OCI-LY7 (cell line): ENCODE data around the gene TIGD3. TPM values are rescaled to one million over a fixed set of nuclear protein-coding genes. Genes with fewer than 3 reads are reported as not detected.

Source experiments
- BruUV-seq: library from RNA; stranded (reverse); fragments of 400-500 nt; replicated peaks from 2 replicates; lab custom pipeline; 2021; lab: Mats Ljungman, UMichigan
- CTCF ChIA-PET: fragments of 300-600 bp; sonication (Branson Sonifier 250); formaldehyde crosslinking; loops from one replicate; lab custom pipeline; 2022; ENCODE audit warnings: antibody characterized with exemption; ENCODE audit not compliant: unreplicated experiment; lab: Charles Lee
- POLR2A ChIA-PET: fragments of 300-600 bp; sonication (Branson Sonifier 250); formaldehyde crosslinking; loops from one replicate; lab custom pipeline; 2022; ENCODE audit warnings: antibody characterized with exemption; lab: Charles Lee
- DNase-seq: peaks from one replicate; pipeline ENCODE4 v3.0.0-alpha.2; 2015; ENCODE audit warnings: low spot score
- H2AFZ ChIP-seq: fragments of 200-600 bp; sonication (generic), shearing (Covaris generic); 2 replicates; pipeline ENCODE4 v1.6.1; 2014; ENCODE audit warnings: mild to moderate bottlenecking, antibody characterized with exemption, low read length, moderate library complexity
- H3K27ac ChIP-seq: fragments of 200-600 bp; sonication (generic); 2 replicates; pipeline ENCODE4 v1.5.1; 2014; ENCODE audit warnings: mixed run types, low read depth, mild to moderate bottlenecking, moderate library complexity, low read length, inconsistent platforms; ENCODE audit not compliant: poor library complexity, severe bottlenecking
- H3K36me3 ChIP-seq: fragments of 200-600 bp; sonication (generic); 2 replicates; pipeline ENCODE4 v1.6.1; 2014; ENCODE audit warnings: mild to moderate bottlenecking, antibody characterized with exemption, low read length, moderate library complexity, mixed read lengths; ENCODE audit not compliant: insufficient read depth
- H3K4me1 ChIP-seq: fragments of 200-600 bp; sonication (generic); 2 replicates; pipeline ENCODE4 v1.5.1; 2014; ENCODE audit warnings: mild to moderate bottlenecking, low read length; ENCODE audit not compliant: insufficient read depth, poor library complexity, severe bottlenecking
- H3K4me2 ChIP-seq: fragments of 200-600 bp; sonication (generic); 2 replicates; pipeline ENCODE4 v1.6.1; 2014; ENCODE audit warnings: mild to moderate bottlenecking, low read length
- H3K4me3 ChIP-seq: fragments of 200-600 bp; sonication (generic); 2 replicates; pipeline ENCODE4 v1.5.1; 2014; ENCODE audit warnings: mild to moderate bottlenecking, low read depth, low read length; ENCODE audit not compliant: poor library complexity, severe bottlenecking
- H3K79me2 ChIP-seq: fragments of 200-600 bp; sonication (generic); 2 replicates; pipeline ENCODE4 v1.6.1; 2016; ENCODE audit warnings: low read depth, mild to moderate bottlenecking, low read length, moderate library complexity, mixed read lengths; ENCODE audit not compliant: insufficient read depth
- H3K9me2 ChIP-seq: fragments of 200-600 bp; sonication (generic); 2 replicates; pipeline ENCODE4 v1.6.1; 2016; ENCODE audit warnings: mild to moderate bottlenecking, low read length, mixed read lengths; ENCODE audit not compliant: insufficient read depth
- H3K9me3 ChIP-seq: fragments of 200-600 bp; sonication (generic); 2 replicates; pipeline ENCODE4 v1.6.1; 2014; ENCODE audit warnings: mild to moderate bottlenecking, mixed run types, low read length, mixed read lengths
- H4K20me1 ChIP-seq: fragments of 200-600 bp; sonication (generic); 2 replicates; pipeline ENCODE4 v1.6.1; 2014; ENCODE audit warnings: mild to moderate bottlenecking, antibody characterized with exemption, low read length, moderate library complexity, mixed read lengths; ENCODE audit not compliant: insufficient read depth
- CTCF ChIP-seq: fragments of 200-600 bp; sonication (generic); conservative IDR thresholded peaks from 2 replicates; pipeline ENCODE4 v1.5.1; 2014; ENCODE audit warnings: mild to moderate bottlenecking, antibody characterized with exemption, low read length, moderate library complexity, mixed read lengths
- EZH2phosphoT487 ChIP-seq: fragments of 200-600 bp; sonication (generic); IDR thresholded peaks from 2 replicates; pipeline ENCODE4 v1.6.1; 2018; ENCODE audit warnings: low read depth, borderline replicate concordance, mild to moderate bottlenecking, mixed run types, antibody characterized with exemption, low read length, moderate library complexity, mixed read lengths
- intact Hi-C: fragments of 100-400 bp; cut with micrococcal nuclease; formaldehyde crosslinking; loops from one replicate; pipeline ENCODE4 v1.10.0; 2022; ENCODE audit not compliant: unreplicated experiment
- total RNA-seq, 2 experiments: library from RNA; depleted of rRNA in 1 of 2; stranded (reverse); fragments of >200 nt in 1 of 2; shearing (Covaris generic) in 1 of 2; gene quantifications; 2 replicates each; pipeline ENCODE4 v1.2.3, GENCODE V29; 2014 to 2022

TIGD3 gene
- total RNA-seq, 2 experiments from 2014 or later = 2.0 to 2.7 TPM

- no peak overlapping the region for H3K4me3 ChIP-seq
- TF ChIP-seq CTCF (no peak), EZH2phosphoT487 (no peak)
- no peaks in the 10 kb centered on the region for H3K79me2 ChIP-seq
- no peak for DNase-seq
- ChIA-PET CTCF (no interaction called here), POLR2A (interaction anchor here (1.1 kb wide), 1 partner anchor 19 kb away, joined by 3 read pairs; no protein-coding TSS in a partner anchor)
- no peak overlapping the region for H3K27ac ChIP-seq
- no peaks in the 10 kb centered on the region for H3K9me2 ChIP-seq
- no peak overlapping the region for H3K4me2 ChIP-seq
- no peak overlapping the region for H2AFZ ChIP-seq
- peaks cover 2% of the 10 kb centered on the region; the same call in 1 of the 2 replicates for H3K36me3 ChIP-seq
- peaks cover 16% of the 10 kb centered on the region for H3K4me1 ChIP-seq
- H4K20me1 ChIP-seq = no peaks in the 10 kb centered on the region
- no peaks in the 10 kb centered on the region for H3K9me3 ChIP-seq
- intact Hi-C loops = no loop called here
- no TSS peak for BruUV-seq
Observed at GRCh38 chr11:65357856-65358356, 3.4 kb downstream of the TIGD3 start.

GRCh38 chr11:65362320-65362931 lies 7.9 kb downstream of the TIGD3 start:
- Histone ChIP-seq H3K4me2 (no peak overlapping the region), H3K4me1 (peaks cover 16% of the 10 kb centered on the region), H3K36me3 (no peaks in the 10 kb centered on the region), H3K79me2 (no peaks in the 10 kb centered on the region), H3K9me2 (no peaks in the 10 kb centered on the region), H3K9me3 (no peaks in the 10 kb centered on the region), H2AFZ (no peak overlapping the region), H3K27ac (no peak overlapping the region), H4K20me1 (no peaks in the 10 kb centered on the region), H3K4me3 (no peak overlapping the region)
- CTCF ChIA-PET = no interaction called here
- intact Hi-C loops = no loop called here
- no TSS peak for BruUV-seq
- no peak for TF ChIP-seq CTCF
- TF ChIP-seq EZH2phosphoT487 = no peak
- POLR2A ChIA-PET = interaction anchor here (0.6 to 0.9 kb wide), 3 partner anchors 19 to 26 kb away, joined by 3 to 5 read pairs (median 4); no protein-coding TSS in a partner anchor
- DNase-seq = no peak

- H3K36me3 ChIP-seq = no peaks in the 10 kb centered on the region
- intact Hi-C loops = no loop called here
Observed at GRCh38 chr11:65362966-65363365, 8.4 kb downstream of the TIGD3 start.

More at GRCh38 chr11:65362966-65363365, 8.4 kb downstream of the TIGD3 start:
- H3K4me2 ChIP-seq = no peak overlapping the region
- H4K20me1 ChIP-seq = no peaks in the 10 kb centered on the region
- H3K9me3 ChIP-seq = no peaks in the 10 kb centered on the region
- no TSS peak for BruUV-seq
- ChIA-PET POLR2A (interaction anchor here (0.6 to 0.9 kb wide), 3 partner anchors 19 to 27 kb away, joined by 3 to 5 read pairs (median 4); no protein-coding TSS in a partner anchor), CTCF (no interaction called here)
- no peaks in the 10 kb centered on the region for H3K79me2 ChIP-seq
- H3K4me1 ChIP-seq = peaks cover 16% of the 10 kb centered on the region
- no peak overlapping the region for H3K4me3 ChIP-seq
- no peak overlapping the region for H3K27ac ChIP-seq
- no peaks in the 10 kb centered on the region for H3K9me2 ChIP-seq
- DNase-seq = no peak
- TF ChIP-seq EZH2phosphoT487 = no peak
- no peak for TF ChIP-seq CTCF
- no peak overlapping the region for H2AFZ ChIP-seq
